HEK293T (cell line): ENCODE measurements around the gene STARD13.

Experiments used
- CTCF ChIA-PET: fragments of 350-600 bp; formaldehyde crosslinking; extraction: SDS; loops from one replicate; lab custom pipeline; 2021; ENCODE audit warnings: antibody characterized with exemption, inconsistent platforms; lab: Yijun Ruan, JAX
- POLR2A ChIA-PET: fragments of 350-600 bp; formaldehyde crosslinking; extraction: SDS; loops from one replicate; lab custom pipeline; 2020; ENCODE audit warnings: antibody characterized with exemption, inconsistent platforms; lab: Yijun Ruan, JAX
- DNase-seq: peaks from one replicate; pipeline ENCODE4 v3.0.0; 2012; ENCODE audit warnings: mixed read lengths; ENCODE audit errors: extremely low spot score
- ARNT ChIP-seq: fragments of 450-650 bp; IDR thresholded peaks from 2 replicates; pipeline ENCODE4 v1.6.1; 2017; ENCODE audit warnings: mild to moderate bottlenecking
- BHLHE40 ChIP-seq: fragments of 450-650 bp; IDR thresholded peaks from 2 replicates; pipeline ENCODE4 v1.6.1; 2016; ENCODE audit warnings: mild to moderate bottlenecking, moderate library complexity, borderline replicate concordance
- CTBP1 ChIP-seq: fragments of 450-650 bp; IDR thresholded peaks from 2 replicates; pipeline ENCODE4 v1.6.1; 2016; ENCODE audit warnings: borderline replicate concordance
- ELF4 ChIP-seq: fragments of 450-650 bp; IDR thresholded peaks from 2 replicates; pipeline ENCODE4 v1.6.1; 2017; ENCODE audit warnings: antibody characterized with exemption
- FOXA1 ChIP-seq: fragments of 450-650 bp; IDR thresholded peaks from 2 replicates; pipeline ENCODE4 v1.6.1; 2016; ENCODE audit warnings: mild to moderate bottlenecking
- FOXK2 ChIP-seq: fragments of 450-650 bp; IDR thresholded peaks from 2 replicates; pipeline ENCODE4 v1.6.1; 2016; ENCODE audit warnings: mild to moderate bottlenecking
- FOXM1 ChIP-seq: fragments of 450-650 bp; IDR thresholded peaks from 2 replicates; pipeline ENCODE4 v1.6.1; 2017; ENCODE audit warnings: mild to moderate bottlenecking, borderline replicate concordance
- HDGF ChIP-seq: fragments of 450-650 bp; IDR thresholded peaks from 2 replicates; pipeline ENCODE4 v1.6.1; 2017; ENCODE audit warnings: antibody characterized with exemption, borderline replicate concordance
- L3MBTL2 ChIP-seq: fragments of 450-650 bp; conservative IDR thresholded peaks from 2 replicates; pipeline ENCODE4 v1.6.1; 2016; ENCODE audit warnings: mild to moderate bottlenecking
- LEF1 ChIP-seq: fragments of 450-650 bp; IDR thresholded peaks from 2 replicates; pipeline ENCODE4 v1.6.1; 2017; ENCODE audit warnings: mild to moderate bottlenecking, borderline replicate concordance
- NFRKB ChIP-seq: fragments of 450-650 bp; IDR thresholded peaks from 2 replicates; pipeline ENCODE4 v1.6.1; 2016; ENCODE audit warnings: mild to moderate bottlenecking, moderate library complexity
- SP1 ChIP-seq: fragments of 450-650 bp; IDR thresholded peaks from 2 replicates; pipeline ENCODE4 v1.6.1; 2017
- SUZ12 ChIP-seq: fragments of 450-650 bp; IDR thresholded peaks from 2 replicates; pipeline ENCODE4 v1.6.1; 2016; ENCODE audit warnings: mild to moderate bottlenecking
- TARDBP ChIP-seq: fragments of 450-650 bp; IDR thresholded peaks from 2 replicates; pipeline ENCODE4 v1.6.1; 2016
- ZNF384 ChIP-seq: fragments of 450-650 bp; IDR thresholded peaks from 2 replicates; pipeline ENCODE4 v1.6.1; 2016
- TF ChIP-seq, protein P1 (sequence below): fragments of 450-650 bp; IDR thresholded peaks from 2 replicates; pipeline ENCODE4 v1.6.1; 2016

The STARD13 gene

GRCh38 chr13:33218426-33218825 is 67.1 kb downstream of the STARD13 start:
- CTCF ChIA-PET, result interaction anchor here (1.0 kb wide), 1 partner anchor 12 kb away, joined by 3 read pairs; no protein-coding TSS in a partner anchor
- POLR2A ChIA-PET, result no interaction called here
- no peak for DNase-seq
- TF ChIP-seq BHLHE40, result no peak
- no peak for TF ChIP-seq LEF1
- no peak for TF ChIP-seq CTBP1
- no peak for TF ChIP-seq ARNT

DNA sequence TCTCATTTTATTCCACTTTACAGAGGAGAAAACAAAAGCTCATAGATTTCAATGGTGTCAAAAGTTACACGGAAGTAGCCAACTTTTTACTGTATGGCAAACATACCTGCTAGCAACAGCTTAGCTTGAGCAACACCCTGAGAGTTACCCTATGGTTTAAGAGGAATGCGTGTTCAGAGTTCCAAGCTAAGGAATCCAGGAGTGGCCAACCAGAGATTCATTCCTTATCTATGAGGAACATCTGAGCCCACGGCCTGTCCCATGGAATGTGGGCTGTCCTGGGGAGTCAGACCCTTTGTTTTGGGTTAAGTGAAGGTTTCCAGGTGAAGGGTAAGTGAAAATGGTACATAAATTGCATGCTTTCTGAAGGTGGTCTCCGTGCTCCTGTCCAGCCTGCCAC is 67.5 kb downstream of the STARD13 start:
- TF ChIP-seq FOXM1 (no peak), ZNF384 (no peak), FOXA1 (no peak), ELF4 (no peak), FOXK2 (no peak)
- TF ChIP-seq, protein P1, sequence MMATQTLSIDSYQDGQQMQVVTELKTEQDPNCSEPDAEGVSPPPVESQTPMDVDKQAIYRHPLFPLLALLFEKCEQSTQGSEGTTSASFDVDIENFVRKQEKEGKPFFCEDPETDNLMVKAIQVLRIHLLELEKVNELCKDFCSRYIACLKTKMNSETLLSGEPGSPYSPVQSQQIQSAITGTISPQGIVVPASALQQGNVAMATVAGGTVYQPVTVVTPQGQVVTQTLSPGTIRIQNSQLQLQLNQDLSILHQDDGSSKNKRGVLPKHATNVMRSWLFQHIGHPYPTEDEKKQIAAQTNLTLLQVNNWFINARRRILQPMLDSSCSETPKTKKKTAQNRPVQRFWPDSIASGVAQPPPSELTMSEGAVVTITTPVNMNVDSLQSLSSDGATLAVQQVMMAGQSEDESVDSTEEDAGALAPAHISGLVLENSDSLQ, result no peak
- CTCF ChIA-PET, result interaction anchor here (1.0 kb wide), 1 partner anchor 13 kb away, joined by 3 read pairs; no protein-coding TSS in a partner anchor
- POLR2A ChIA-PET, result no interaction called here
- DNase-seq, result no peak

GRCh38 chr13:33217256-33217655 is 68.3 kb downstream of the STARD13 start:
- ChIA-PET CTCF (interaction anchor here (1.0 kb wide), 1 partner anchor 14 kb away, joined by 3 read pairs; no protein-coding TSS in a partner anchor), POLR2A (no interaction called here)
- TF ChIP-seq FOXA1, result no peak
- TF ChIP-seq ZNF384, result no peak
- no peak for TF ChIP-seq HDGF
- TF ChIP-seq FOXM1, result no peak
- no peak for DNase-seq

GRCh38 chr13:33213797-33214196 is 71.8 kb downstream of the STARD13 start:
- ChIA-PET POLR2A (no interaction called here), CTCF (no interaction called here)
- no peak for DNase-seq
- TF ChIP-seq CTBP1 (no peak), FOXM1 (no peak), SUZ12 (no peak)

DNA sequence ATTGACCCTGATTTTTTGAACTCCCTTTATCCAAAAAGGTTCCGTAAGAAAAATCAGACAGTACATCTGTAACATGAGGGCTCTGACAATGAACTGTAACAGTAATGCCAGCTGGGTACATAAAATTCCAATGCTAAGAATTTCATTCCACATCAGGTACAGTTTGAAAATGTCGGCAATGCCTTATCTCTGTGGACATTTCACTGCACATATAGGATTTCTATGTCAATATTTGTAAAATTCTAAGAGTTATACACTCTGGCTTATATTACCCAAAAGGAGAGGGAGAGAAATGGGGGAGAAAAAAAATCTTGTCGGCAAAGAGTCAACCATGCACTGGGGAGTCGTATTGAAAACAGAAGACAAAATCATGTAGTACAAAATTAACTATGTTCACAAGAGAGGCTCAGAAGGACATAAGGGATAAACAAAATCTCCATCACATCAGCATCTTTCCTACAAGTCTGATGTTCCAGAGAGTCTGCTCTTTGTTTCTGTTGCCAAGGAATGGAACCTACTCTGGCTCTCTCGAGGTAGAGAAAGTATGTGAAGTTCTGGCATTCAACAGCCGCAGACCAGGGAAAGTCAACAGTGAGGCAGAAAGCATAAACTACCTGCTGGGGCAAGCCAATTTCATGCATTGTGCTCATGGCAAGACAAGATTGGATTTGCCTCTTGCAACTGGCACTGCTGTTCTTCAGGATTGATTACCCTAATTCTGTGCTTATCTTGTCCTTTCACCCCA is 72.4 kb downstream of the STARD13 start:
- ChIA-PET CTCF (no interaction called here), POLR2A (no interaction called here)
- DNase-seq, result no peak
- TF ChIP-seq SP1 (no peak), SUZ12 (no peak), ARNT (no peak)
- TF ChIP-seq, protein P1, result no peak

DNA sequence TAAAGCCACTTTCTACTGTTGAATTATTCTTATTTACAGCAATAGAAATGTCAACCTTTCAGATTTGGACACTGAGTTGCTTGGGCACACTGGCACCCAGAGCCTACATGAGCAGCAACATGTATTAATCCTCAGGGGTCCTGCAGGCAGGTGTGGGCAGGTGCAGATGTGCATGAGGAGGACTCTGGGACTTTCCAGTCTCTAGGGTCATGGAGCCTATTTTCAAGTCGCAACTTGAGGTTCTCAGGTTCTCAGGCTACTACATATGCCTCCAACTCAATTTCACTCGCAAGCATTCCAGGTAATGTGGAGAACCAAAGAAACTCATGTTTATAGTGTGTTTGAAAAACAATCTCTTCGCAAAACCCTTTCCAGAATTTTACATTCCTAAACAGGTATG is 73.2 kb downstream of the STARD13 start:
- no peak for DNase-seq
- POLR2A ChIA-PET, result no interaction called here
- CTCF ChIA-PET, result no interaction called here
- TF ChIP-seq LEF1, result no peak
- no peak for TF ChIP-seq FOXM1
- TF ChIP-seq L3MBTL2, result no peak
- TF ChIP-seq NFRKB, result no peak
- TF ChIP-seq FOXA1, result no peak
- no peak for TF ChIP-seq BHLHE40
- no peak for TF ChIP-seq ZNF384
- no peak for TF ChIP-seq TARDBP
- TF ChIP-seq HDGF, result no peak
- no peak for TF ChIP-seq CTBP1
- TF ChIP-seq, protein P1, result no peak
- TF ChIP-seq SUZ12, result no peak

DNA sequence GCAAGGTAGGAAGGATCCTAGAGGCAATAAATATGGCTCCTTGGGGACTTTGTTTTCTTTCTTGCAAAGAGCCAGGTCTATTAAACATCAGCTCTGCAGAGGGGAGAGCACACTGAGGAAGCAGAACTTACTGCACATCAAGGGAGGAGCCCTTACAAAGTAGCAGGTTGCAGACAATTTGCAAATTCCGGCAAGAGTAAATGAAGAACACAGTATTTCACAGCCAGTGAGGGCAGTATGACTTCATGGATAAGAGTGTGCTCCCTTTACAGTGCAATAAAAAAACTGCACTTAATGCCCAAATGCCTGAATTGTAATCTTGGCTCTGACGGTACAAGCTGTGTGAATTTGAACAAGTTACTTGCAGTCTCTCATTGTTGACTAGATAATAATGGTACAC is 75.5 kb downstream of the STARD13 start:
- CTCF ChIA-PET, result interaction anchor here (0.6 to 1.0 kb wide), 2 partner anchors 14 to 272 kb away, joined by 3 to 5 read pairs; no protein-coding TSS in a partner anchor
- TF ChIP-seq FOXK2, result no peak
- no peak for TF ChIP-seq ZNF384
- TF ChIP-seq SP1, result no peak
- POLR2A ChIA-PET, result no interaction called here
- DNase-seq, result no peak
